ENCODE results near the gene REPIN1.
A peak's percentile ranks its signal among the peaks of the same experiment; 100 is the strongest.

REPIN1 gene

GRCh38 chr7:150361402-150361801, 7.2 kb upstream of the REPIN1 start:
- no peak for DNase-seq

- DNase-seq: no peak
Measured at GRCh38 chr7:150361807-150362621, 6.6 kb upstream of the REPIN1 start.

GRCh38 chr7:150363370-150363769, 5.3 kb upstream of the REPIN1 start:
- DNase-seq: no peak

- no peak for DNase-seq
Measured at GRCh38 chr7:150363872-150364271, 4.8 kb upstream of the REPIN1 start.

- no peak for DNase-seq
Measured at GRCh38 chr7:150365194-150365593, 3.4 kb upstream of the REPIN1 start.

- DNase-seq: peak; percentile 64
Measured at GRCh38 chr7:150365673-150366398, 2.8 kb upstream of the REPIN1 start.

- DNase-seq: no peak
Measured at GRCh38 chr7:150367677-150368095, 936 bp upstream of the REPIN1 start.

- DNase-seq: peak; percentile 68
Measured at GRCh38 chr7:150368884-150369747, 494 bp downstream of the REPIN1 start.

- no peak for DNase-seq
Measured at GRCh38 chr7:150369748-150370501, 1.3 kb downstream of the REPIN1 start.

- DNase-seq: no peak
Measured at GRCh38 chr7:150370612-150371071, 2.0 kb downstream of the REPIN1 start.

GRCh38 chr7:150371131-150371995, 2.7 kb downstream of the REPIN1 start:
- DNase-seq: no peak

GRCh38 chr7:150371996-150372270, 3.3 kb downstream of the REPIN1 start:
- DNase-seq: no peak

GRCh38 chr7:150372271-150373048, 3.8 kb downstream of the REPIN1 start:
- DNase-seq: no peak

GRCh38 chr7:150373049-150373801, 4.6 kb downstream of the REPIN1 start:
- no peak for DNase-seq

- DNase-seq: no peak
Measured at GRCh38 chr7:150374026-150374425, 5.4 kb downstream of the REPIN1 start.

- DNase-seq: no peak
Measured at GRCh38 chr7:150374472-150374871, 5.8 kb downstream of the REPIN1 start.

GRCh38 chr7:150375662-150376521, 7.3 kb downstream of the REPIN1 start:
- DNase-seq: no peak

GRCh38 chr7:150376560-150376959, 7.9 kb downstream of the REPIN1 start:
- no peak for DNase-seq

GRCh38 chr7:150377196-150377595, 8.6 kb downstream of the REPIN1 start:
- DNase-seq: no peak
